HepG2 (cell line): ENCODE data around the gene TSPAN8.

Experiments used
- BATF2 ChIP-seq: sonication (generic); formaldehyde crosslinking; IDR thresholded peaks from 2 replicates; pipeline ENCODE4 v1.8.0; 2022; ENCODE audit warnings: mild to moderate bottlenecking, missing genetic modification reagents, moderate library complexity
- CTCF ChIP-seq: sonication (generic); formaldehyde crosslinking; IDR thresholded peaks from 2 replicates; pipeline ENCODE4 v1.5.0; 2020; ENCODE audit warnings: mild to moderate bottlenecking, missing genetic modification reagents, moderate library complexity
- SSRP1 ChIP-seq: IDR thresholded peaks from 2 replicates; pipeline ENCODE4 v1.6.1; 2016; ENCODE audit warnings: control low read depth

- TF ChIP-seq CTCF (CRISPR knock-in tag) (no peak), BATF2 (CRISPR knock-in tag) (no peak), SSRP1 (no peak)
These were observed 28.4 kb downstream of the TSPAN8 start for GRCh38 chr12:71129364-71129763.
